ENCODE measurements around the gene RMDN2.

Gene RMDN2, protein sequence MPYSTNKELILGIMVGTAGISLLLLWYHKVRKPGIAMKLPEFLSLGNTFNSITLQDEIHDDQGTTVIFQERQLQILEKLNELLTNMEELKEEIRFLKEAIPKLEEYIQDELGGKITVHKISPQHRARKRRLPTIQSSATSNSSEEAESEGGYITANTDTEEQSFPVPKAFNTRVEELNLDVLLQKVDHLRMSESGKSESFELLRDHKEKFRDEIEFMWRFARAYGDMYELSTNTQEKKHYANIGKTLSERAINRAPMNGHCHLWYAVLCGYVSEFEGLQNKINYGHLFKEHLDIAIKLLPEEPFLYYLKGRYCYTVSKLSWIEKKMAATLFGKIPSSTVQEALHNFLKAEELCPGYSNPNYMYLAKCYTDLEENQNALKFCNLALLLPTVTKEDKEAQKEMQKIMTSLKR

GRCh38 chr2:37925063-37925897 is at the start of gene RMDN2:
Gene RMDN2 (plus strand): TSS chr2:37925287. CDS start chr2:37929278, 3,991 bp downstream.
- TF ChIP-seq, protein P1, sequence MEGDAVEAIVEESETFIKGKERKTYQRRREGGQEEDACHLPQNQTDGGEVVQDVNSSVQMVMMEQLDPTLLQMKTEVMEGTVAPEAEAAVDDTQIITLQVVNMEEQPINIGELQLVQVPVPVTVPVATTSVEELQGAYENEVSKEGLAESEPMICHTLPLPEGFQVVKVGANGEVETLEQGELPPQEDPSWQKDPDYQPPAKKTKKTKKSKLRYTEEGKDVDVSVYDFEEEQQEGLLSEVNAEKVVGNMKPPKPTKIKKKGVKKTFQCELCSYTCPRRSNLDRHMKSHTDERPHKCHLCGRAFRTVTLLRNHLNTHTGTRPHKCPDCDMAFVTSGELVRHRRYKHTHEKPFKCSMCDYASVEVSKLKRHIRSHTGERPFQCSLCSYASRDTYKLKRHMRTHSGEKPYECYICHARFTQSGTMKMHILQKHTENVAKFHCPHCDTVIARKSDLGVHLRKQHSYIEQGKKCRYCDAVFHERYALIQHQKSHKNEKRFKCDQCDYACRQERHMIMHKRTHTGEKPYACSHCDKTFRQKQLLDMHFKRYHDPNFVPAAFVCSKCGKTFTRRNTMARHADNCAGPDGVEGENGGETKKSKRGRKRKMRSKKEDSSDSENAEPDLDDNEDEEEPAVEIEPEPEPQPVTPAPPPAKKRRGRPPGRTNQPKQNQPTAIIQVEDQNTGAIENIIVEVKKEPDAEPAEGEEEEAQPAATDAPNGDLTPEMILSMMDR (IDR thresholded peaks at IDR 0.05), result peak in 1 of 2 experiments; percentile 20
- peaks cover 0 to 8% (median 2%) of the 10 kb centered on the region in 4 donors for H3K4me1 ChIP-seq
- H3K9me3 ChIP-seq, result no peaks in the 10 kb centered on the region
- peak; percentile 83 to 92 for DNase-seq
- intact Hi-C loops (cut with DNase I; ENCODE audit: low total_unique reads), result no loop called here
- H3K27me3 ChIP-seq, result no peaks in the 10 kb centered on the region
- H3K27ac ChIP-seq, result peak within 1 kb of the TSS; percentile 86 to 93
- peaks cover 0 to under 1% (median 0%) of the 10 kb centered on the region in 3 donors for H3K36me3 ChIP-seq
- H3K4me3 ChIP-seq, result peak within 1 kb of the TSS; percentile 65 to 97

GRCh38 chr2:37875403-37875906 is 49.6 kb upstream of the RMDN2 start:
- TF ChIP-seq, protein P1 (IDR thresholded peaks at IDR 0.05), result no peak
- Histone ChIP-seq H3K4me1 (peaks cover 0 to 32% (median 18%) of the 10 kb centered on the region in 4 donors), H3K27ac (no peak overlapping the region), H3K36me3 (no peaks in the 10 kb centered on the region), H3K4me3 (no peak overlapping the region), H3K9me3 (no peaks in the 10 kb centered on the region), H3K27me3 (no peaks in the 10 kb centered on the region)
- DNase-seq, result no peak
- intact Hi-C loops (cut with DNase I; ENCODE audit: low total_unique reads), result loop anchor here (10.0 kb wide), 1 partner anchor 61 kb away; no protein-coding TSS in a partner anchor

- DNase-seq, result no peak
- H3K4me1 ChIP-seq, result peaks cover 0 to 32% (median 10%) of the 10 kb centered on the region in 4 donors
- TF ChIP-seq, protein P1 (IDR thresholded peaks at IDR 0.05), result no peak
- H3K4me3 ChIP-seq, result no peak overlapping the region
- H3K27me3 ChIP-seq, result no peaks in the 10 kb centered on the region
- H3K36me3 ChIP-seq, result no peaks in the 10 kb centered on the region
- H3K9me3 ChIP-seq, result no peaks in the 10 kb centered on the region
- no peak overlapping the region for H3K27ac ChIP-seq
- intact Hi-C loops (cut with DNase I; ENCODE audit: low total_unique reads), result loop anchor here (10.0 kb wide), 1 partner anchor 61 kb away; no protein-coding TSS in a partner anchor
Measured at GRCh38 chr2:37876227-37876626, 48.9 kb upstream of the RMDN2 start.

DNA sequence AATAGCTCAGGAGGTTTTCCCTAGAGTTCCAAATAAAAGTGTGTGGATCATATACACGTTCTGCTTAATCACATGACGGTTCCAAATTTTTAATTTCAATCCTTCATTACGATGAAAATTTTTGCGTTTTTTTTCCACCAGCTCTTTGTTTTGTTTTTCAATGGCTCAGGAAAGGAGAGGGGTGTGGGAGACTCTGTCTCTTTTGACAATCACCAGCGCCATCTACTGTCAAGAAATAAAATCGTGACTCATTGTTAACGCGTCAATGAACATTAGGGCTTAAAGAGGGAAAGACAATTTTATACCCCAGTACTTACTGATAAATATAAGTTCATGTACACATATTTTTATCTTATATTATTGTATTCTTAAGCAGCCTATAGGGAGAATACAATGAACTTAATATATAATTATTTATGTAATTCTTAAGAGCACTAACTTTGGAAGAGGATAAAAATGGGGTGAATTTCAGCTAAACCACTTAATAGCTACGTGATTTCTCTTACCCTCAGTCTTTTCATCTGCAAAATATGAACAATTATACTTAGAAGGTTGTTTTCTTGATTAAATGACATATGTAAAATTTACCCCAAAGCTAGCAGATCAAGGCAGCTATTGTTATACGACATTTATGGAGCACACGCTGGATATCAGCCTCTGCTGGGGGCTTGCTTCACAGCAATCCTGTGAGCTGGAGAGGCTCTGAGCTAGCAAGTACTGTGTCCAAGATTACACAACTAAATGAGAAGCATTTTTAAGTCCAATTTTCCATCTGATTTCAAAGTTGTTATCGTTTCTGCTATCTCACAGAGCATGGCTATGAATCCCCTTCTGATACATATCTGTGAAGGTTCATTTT is 47.4 kb upstream of the RMDN2 start:
- no peak overlapping the region for H3K4me3 ChIP-seq
- H3K9me3 ChIP-seq, result no peaks in the 10 kb centered on the region
- TF ChIP-seq, protein P1 (IDR thresholded peaks at IDR 0.05), result peak; percentile 66 to 84
- peaks cover 0 to 21% (median 1%) of the 10 kb centered on the region in 4 donors for H3K4me1 ChIP-seq
- DNase-seq, result no peak
- intact Hi-C loops (cut with DNase I; ENCODE audit: low total_unique reads), result loop anchor here (1.0 to 10.0 kb wide), 2 partner anchors 63 to 482 kb away; no protein-coding TSS in a partner anchor
- H3K27ac ChIP-seq, result no peak overlapping the region
- no peaks in the 10 kb centered on the region for H3K27me3 ChIP-seq
- H3K36me3 ChIP-seq, result no peaks in the 10 kb centered on the region
